Activated T-cell treated with anti-CD3 and anti-CD28 coated beads for 24 hours (primary cell): ENCODE results near the gene H2AZ2.
"Not testable (repeated sequence)": the region's sequence is repeated elsewhere in the genome, so short reads cannot be mapped to it uniquely, and the experiment has no call there.

ENCODE experiments used
- DNase-seq: peaks from one replicate; pipeline ENCODE4 v3.0.0-alpha.2; 2020; ENCODE audit warnings: low read depth

Gene H2AZ2

GRCh38 chr7:44870780-44871179 lies 22.9 kb upstream of the H2AZ2 start:
- not testable (repeated sequence) for DNase-seq

- not testable (repeated sequence) for DNase-seq
Observed at GRCh38 chr7:44870336-44870735, 22.4 kb upstream of the H2AZ2 start.

DNA sequence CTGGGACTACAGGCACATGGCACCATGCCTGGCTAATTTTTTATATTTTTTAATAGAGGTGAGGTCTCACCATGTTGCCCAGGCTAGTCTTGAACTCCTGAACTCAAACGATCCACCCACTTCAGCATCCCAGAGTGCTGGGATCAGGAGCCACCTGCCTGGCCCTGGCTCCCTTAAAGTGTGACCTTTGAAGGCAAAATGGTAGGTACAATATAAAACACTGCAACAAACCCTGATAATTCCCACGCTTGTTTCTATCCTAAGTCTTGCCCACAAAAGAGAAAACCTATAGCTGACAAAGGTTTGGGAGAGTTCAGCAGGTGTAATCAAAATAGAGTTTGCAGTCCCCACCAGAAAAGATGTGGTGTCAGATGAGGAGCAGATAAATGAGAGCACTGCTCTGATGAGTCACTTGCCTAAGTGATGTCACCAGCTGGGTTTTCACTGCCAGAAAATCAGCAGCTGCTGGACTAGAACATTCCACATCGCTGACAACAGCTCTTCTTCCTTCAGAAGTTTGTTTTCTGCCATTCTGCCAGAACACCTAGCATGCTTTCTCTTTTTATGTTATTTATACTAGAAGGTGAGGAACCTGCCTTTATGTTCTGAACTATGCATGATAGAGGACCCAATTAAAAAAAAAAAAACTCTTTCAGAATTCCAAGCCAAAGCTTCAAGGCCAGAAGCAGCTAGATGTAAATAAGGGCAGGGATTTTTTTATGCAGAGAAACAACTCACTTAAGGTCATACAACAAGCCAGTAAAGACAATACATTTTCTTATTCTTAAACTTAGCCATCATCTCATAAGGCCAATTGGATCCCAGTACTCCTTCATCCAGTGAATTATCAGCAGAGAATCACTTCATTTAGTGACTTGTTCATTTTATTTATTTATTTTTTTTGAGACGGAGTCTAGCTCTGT lies 19.4 kb upstream of the H2AZ2 start:
- no peak for DNase-seq

- not testable (repeated sequence) for DNase-seq
Observed at GRCh38 chr7:44861949-44862348, 14.1 kb upstream of the H2AZ2 start.

DNA sequence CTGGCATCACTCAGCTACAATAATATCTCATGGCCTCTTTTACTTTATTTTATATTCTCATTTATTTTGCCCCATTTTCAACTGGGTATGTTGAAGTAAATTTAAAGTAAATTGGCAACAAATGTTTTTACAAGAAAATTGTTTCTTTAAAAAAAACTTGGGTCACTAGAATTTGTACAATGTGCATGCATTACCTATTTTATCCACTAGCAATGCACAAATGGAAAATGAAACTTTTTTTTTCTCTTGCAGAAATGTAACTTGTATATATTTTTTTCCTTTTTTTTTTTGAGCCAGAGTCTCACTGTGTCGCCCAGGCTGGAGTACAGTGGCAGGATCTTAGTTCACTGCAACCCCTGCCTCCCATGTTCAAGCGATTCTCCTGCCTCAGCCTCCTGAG lies 10.3 kb upstream of the H2AZ2 start:
- DNase-seq, result no peak

GRCh38 chr7:44854644-44855364 lies 6.9 kb upstream of the H2AZ2 start:
- DNase-seq, result no peak

GRCh38 chr7:44853391-44853790 lies 5.5 kb upstream of the H2AZ2 start:
- DNase-seq, result no peak

DNA sequence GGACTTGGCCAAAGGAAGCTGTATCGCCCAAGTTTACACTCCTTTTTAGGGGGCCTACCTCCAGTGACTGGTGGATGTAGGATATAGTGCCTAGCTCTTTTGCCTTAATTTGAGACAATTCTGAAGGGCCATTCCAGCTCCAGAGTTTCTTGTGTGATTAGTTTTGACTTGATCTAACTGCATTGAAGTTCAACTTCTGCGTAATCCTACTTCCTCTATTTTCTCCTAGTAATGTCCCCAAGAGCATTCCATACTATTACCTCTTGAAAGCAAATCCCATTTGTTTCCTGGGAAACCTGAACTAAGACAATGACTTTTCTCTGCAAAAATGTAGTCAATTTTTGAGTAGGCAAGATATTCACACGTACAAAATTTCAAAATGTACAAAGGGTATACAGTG lies 4.7 kb upstream of the H2AZ2 start:
- DNase-seq, result no peak

- DNase-seq, result no peak
Observed at GRCh38 chr7:44849885-44850544, 2.1 kb upstream of the H2AZ2 start.

GRCh38 chr7:44849259-44849884 lies 1.5 kb upstream of the H2AZ2 start:
- no peak for DNase-seq

- peak; percentile 78 for DNase-seq
Observed at GRCh38 chr7:44847509-44847919, 373 bp downstream of the H2AZ2 start.

GRCh38 chr7:44846816-44847508 lies 925 bp downstream of the H2AZ2 start:
- no peak for DNase-seq

DNA sequence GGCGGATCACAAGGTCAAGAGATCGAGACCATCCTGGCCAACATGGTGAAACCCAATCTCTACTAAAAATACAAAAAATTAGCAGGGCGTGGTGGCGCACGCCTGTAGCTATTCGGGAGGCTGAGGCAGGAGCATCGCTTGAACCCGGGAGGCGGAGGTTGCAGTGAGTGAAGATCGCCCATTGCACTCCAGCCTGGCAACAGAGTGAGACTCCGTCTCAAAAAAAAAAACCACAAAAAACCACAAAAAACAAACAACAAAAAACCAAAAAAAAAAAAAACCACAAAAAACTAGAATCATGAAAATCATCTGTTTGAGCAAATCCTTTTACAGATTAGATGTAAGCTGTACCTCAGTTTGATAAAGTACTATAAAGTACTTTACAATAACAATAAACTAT lies 1.5 kb downstream of the H2AZ2 start:
- not testable (repeated sequence) for DNase-seq

GRCh38 chr7:44845451-44845850 lies 2.4 kb downstream of the H2AZ2 start:
- no peak for DNase-seq

DNA sequence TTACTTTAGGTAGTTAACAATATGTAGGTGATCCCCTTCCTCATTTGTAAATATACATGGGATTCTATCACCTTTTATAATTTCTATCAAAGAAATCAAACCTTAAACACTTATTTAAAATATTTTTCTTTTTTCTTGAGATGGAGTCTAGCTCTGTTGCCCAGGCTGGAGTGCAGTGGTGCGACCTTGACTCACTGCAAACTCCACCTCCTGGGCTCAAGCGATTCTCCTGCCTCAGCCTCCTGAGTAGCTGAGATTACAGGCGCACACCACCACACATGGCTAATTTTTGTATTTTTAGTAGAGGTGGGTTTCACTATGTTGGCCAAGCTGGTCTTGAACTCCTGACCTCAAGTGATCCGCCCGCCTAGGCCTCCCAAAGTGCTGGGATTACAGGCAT lies 4.4 kb downstream of the H2AZ2 start:
- not testable (repeated sequence) for DNase-seq

GRCh38 chr7:44842675-44843074 lies 5.2 kb downstream of the H2AZ2 start:
- DNase-seq, result not testable (repeated sequence)

- DNase-seq, result no peak
Observed at GRCh38 chr7:44838751-44839150, 9.1 kb downstream of the H2AZ2 start.

- no peak for DNase-seq
Observed at GRCh38 chr7:44827567-44827966, 20.3 kb downstream of the H2AZ2 start.

DNA sequence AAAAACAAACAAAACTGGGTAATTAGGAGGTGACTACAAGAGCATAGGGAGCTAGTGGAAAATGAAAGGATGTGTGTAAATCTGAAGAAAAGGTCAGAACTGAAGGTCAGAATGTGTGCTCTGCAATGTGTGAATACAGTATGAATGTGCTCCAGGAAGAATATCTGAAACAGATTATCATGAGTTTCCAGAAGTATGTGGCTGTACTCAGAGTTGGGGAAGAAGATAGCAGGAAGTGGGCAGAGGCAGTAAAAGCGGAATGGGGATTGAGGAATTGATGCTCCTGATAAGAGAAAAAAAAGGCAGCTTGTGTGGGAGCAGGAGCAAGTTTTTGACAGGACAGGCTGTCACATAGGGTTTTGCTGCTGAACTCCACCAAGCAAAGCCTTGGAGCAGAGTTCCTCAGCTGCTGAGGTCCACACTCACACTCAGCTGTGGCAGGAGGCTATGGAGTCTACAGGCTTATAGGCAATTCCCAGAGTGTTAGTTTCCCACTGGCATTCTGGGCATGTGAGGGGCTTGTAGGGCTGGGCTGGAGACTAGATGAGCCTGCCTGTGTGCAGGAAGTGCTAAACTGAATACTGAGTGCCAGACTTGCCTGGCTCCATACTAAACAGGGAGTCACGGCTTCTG lies 22.9 kb downstream of the H2AZ2 start:
- DNase-seq, result no peak

GRCh38 chr7:44823255-44823781 lies 24.6 kb downstream of the H2AZ2 start:
- no peak for DNase-seq

GRCh38 chr7:44819292-44819691 lies 28.6 kb downstream of the H2AZ2 start:
- no peak for DNase-seq
